ENCODE data around the gene IL12RB2. TPM values are rescaled to one million over a fixed set of nuclear protein-coding genes. Genes with fewer than 3 reads are reported as not detected.

IL12RB2 gene
- total RNA-seq, 2 experiments from 2014 or later = 0.98 to 1.2 TPM

DNA sequence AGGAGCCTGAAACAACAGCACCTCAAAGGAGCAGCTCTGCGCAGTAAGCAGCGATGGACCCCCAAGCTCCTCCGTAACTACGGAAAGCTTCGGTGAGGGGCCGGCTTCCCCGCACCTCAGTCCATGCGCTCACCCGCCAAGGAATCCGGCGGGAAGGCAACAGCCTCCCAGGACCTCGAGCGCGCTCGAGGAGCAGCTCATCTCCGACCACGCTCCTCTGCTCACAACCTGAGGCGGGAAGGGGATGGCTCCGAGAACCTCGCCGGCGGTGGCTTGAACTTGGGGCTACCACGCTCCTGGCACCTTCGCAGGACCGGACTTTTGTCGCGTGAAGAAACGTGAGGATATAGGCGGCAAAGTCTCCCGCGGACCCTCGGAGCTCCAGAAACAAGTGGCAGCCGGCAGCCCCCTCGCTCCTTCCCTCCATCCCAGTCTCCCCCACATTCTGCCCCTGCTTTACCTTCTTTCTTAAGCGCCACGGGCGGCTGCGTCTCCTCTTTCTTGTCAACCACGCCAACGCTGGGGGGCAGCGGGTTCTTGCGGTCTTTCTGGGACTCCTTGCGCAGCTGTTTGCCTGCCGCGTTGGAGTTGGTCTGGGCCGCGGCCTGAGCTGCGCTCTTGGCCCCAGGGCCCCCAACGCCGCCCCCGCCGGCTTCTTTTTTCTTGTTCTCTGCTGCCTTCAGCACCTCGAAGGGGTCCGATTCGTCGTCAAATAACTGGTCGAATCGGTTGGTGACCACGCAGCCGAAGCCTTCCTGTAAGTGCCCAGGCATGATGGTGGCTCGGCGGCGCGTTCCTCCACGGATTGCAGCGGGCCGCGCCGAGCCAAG is 122.1 kb downstream of the IL12RB2 start:
- Histone ChIP-seq H3K4me1 (ENCODE audit: insufficient read depth, low read length) (peaks cover 11% of the 10 kb centered on the region), H3K27ac (ENCODE audit: low read depth in 1 of 2, low read length in 2 of 2) (peak overlapping the region; percentile 66 to 84), H3K9me3 (ENCODE audit: control insufficient read depth in 1 of 2, insufficient read depth in 1 of 2, low read length in 2 of 2) (no peaks in the 10 kb centered on the region), H3K27me3 (ENCODE audit: control insufficient read depth in 1 of 2, insufficient read depth in 2 of 2, low read length in 2 of 2) (no peaks in the 10 kb centered on the region), H3K4me3 (ENCODE audit: low read length) (peak overlapping the region; percentile 97), H3K36me3 (ENCODE audit: insufficient read depth, low read length) (peaks cover 19% of the 10 kb centered on the region)
- peak; percentile 6 for ATAC-seq (ENCODE audit: poor library complexity)
- POLR2A ChIA-PET = interaction anchor here (0.6 to 3.7 kb wide), 14 partner anchors 10 to 505 kb away, joined by 3 to 26 read pairs (median 5); partner anchors contain the start of genes DNAI4, GADD45A, MIER1 and SLC35D1
- peaks cover 60% of the 10 kb centered on the region for H3K36me3 Mint-ChIP-seq (ENCODE audit: low read depth)
- H3K27ac Mint-ChIP-seq = peak overlapping the region; percentile 94
- TF ChIP-seq, protein P1, sequence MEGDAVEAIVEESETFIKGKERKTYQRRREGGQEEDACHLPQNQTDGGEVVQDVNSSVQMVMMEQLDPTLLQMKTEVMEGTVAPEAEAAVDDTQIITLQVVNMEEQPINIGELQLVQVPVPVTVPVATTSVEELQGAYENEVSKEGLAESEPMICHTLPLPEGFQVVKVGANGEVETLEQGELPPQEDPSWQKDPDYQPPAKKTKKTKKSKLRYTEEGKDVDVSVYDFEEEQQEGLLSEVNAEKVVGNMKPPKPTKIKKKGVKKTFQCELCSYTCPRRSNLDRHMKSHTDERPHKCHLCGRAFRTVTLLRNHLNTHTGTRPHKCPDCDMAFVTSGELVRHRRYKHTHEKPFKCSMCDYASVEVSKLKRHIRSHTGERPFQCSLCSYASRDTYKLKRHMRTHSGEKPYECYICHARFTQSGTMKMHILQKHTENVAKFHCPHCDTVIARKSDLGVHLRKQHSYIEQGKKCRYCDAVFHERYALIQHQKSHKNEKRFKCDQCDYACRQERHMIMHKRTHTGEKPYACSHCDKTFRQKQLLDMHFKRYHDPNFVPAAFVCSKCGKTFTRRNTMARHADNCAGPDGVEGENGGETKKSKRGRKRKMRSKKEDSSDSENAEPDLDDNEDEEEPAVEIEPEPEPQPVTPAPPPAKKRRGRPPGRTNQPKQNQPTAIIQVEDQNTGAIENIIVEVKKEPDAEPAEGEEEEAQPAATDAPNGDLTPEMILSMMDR (IDR thresholded peaks at IDR 0.05) = no peak
- H3K4me3 Mint-ChIP-seq = peak overlapping the region; percentile 97
- no peaks in the 10 kb centered on the region for H3K27me3 Mint-ChIP-seq
- no peaks in the 10 kb centered on the region for H3K9me3 Mint-ChIP-seq
- DNase-seq = peak in 10 of 14 experiments; percentile 4 to 57 (median 22)
- intact Hi-C loops (cut with DNase I, micrococcal nuclease) = loop anchor here (2.0 to 10.0 kb wide), 7 partner anchors 255 to 502 kb away; partner anchors contain the start of genes GADD45A (in 2 of the 2) and SLC35D1 (in 1 of the 2)
- CTCF ChIA-PET = interaction anchor here (1.2 to 2.0 kb wide), 3 partner anchors 70 to 336 kb away, joined by 3 to 5 read pairs (median 3); no protein-coding TSS in a partner anchor
- peaks cover 67% of the 10 kb centered on the region for H3K4me1 Mint-ChIP-seq (ENCODE audit: low read depth)

DNA sequence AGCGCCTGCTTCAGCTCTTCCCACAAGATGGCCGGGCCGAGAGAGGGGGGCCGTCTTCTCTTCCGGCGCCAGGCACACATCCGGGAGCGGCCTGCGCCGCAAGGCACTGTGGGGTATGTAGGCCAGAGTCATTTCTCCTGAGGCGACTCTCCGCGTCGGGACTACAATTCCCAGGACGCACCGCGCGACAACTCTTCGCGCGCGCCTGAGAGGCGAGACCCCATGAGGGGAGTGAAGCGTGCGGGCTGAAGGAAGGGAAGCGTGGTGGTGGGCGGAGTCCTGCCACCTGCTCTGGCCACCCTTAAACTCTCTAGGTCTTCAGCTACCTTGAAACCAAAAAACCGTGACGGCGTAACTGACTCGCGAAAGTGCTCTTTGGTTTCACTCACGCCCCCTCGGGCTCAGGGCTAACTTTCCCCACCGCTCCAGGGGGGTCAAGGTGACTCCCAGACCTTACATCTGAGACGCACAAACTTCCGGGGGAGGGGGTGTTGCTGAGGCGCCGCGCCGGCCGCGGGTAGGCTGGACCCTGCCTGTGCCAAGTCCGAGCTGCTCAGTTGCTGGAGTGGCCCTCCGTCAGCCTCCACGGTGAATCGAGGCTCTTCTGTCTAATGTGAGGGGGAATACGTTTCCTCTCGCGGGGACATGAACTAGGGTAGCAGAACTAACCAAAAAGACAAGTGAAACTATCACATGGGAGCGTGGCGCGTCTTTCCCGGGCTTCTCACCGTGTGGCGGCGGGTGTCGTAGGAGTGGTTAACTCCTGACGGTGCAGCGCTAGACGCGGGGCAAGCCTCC is 122.9 kb downstream of the IL12RB2 start, which contains the start of gene SERBP1:
Gene SERBP1 (minus strand): TSS at position 45 of the 798 bp plus-strand sequence. CDS start 102 bp downstream, outside the sequence.
- no peaks in the 10 kb centered on the region for H3K9me3 ChIP-seq (ENCODE audit: control insufficient read depth in 1 of 2, insufficient read depth in 1 of 2, low read length in 2 of 2)
- Mint-ChIP-seq H3K4me3 (peak within 1 kb of the TSS; percentile 97), H3K27ac (peak within 1 kb of the TSS; percentile 94), H3K27me3 (no peaks in the 10 kb centered on the region), H3K9me3 (no peaks in the 10 kb centered on the region), H3K4me1 (ENCODE audit: low read depth) (peaks cover 59% of the 10 kb centered on the region), H3K36me3 (ENCODE audit: low read depth) (peaks cover 52% of the 10 kb centered on the region)
- H3K27ac ChIP-seq (ENCODE audit: low read depth in 1 of 2, low read length in 2 of 2) = peak within 1 kb of the TSS; percentile 97 to 98
- H3K4me1 ChIP-seq (ENCODE audit: insufficient read depth, low read length) = peaks cover 11% of the 10 kb centered on the region
- no peaks in the 10 kb centered on the region for H3K27me3 ChIP-seq (ENCODE audit: control insufficient read depth in 1 of 2, insufficient read depth in 2 of 2, low read length in 2 of 2)
- peak; percentile 86 for ATAC-seq (ENCODE audit: poor library complexity)
- H3K36me3 ChIP-seq (ENCODE audit: insufficient read depth, low read length) = peaks cover 11% of the 10 kb centered on the region
- peak; percentile 89 to 99 (median 94) for DNase-seq
- H3K4me3 ChIP-seq (ENCODE audit: low read length) = peak within 1 kb of the TSS; percentile 97
- ChIA-PET CTCF (interaction anchor here (1.3 to 2.0 kb wide), 2 partner anchors 70 to 335 kb away, joined by 3 to 5 read pairs; no protein-coding TSS in a partner anchor), POLR2A (interaction anchor here (0.6 to 3.7 kb wide), 11 partner anchors 11 to 506 kb away, joined by 3 to 26 read pairs (median 5); partner anchors contain the start of genes DNAI4, GADD45A, MIER1 and SLC35D1)
- TF ChIP-seq, protein P1 (IDR thresholded peaks at IDR 0.05) = no peak
- intact Hi-C loops (cut with DNase I, micrococcal nuclease) = loop anchor here (2.0 to 10.0 kb wide), 6 partner anchors 254 to 503 kb away; partner anchors contain the start of gene GADD45A (in 2 of the 2)

All from CD4-positive, alpha-beta T cell (primary cell).